Lung (tissue), 13 donors: ENCODE measurements around the gene HNRNPD. TPM values are rescaled to one million over a fixed set of nuclear protein-coding genes. Genes with fewer than 3 reads are reported as not detected.
"Not testable (repeated sequence)": the region's sequence is repeated elsewhere in the genome, so short reads cannot be mapped to it uniquely, and the experiment has no call there.

Experiments
- ATAC-seq: fragments of 200-7000 bp; cut with Tn5 transposase; one replicate; pipeline ENCODE4 v1.9.1; 2020; ENCODE audit warnings: moderate number of reproducible peaks; ENCODE audit not compliant: insufficient read depth, low FRiP score
- DNase-seq, 3 donors: peaks; one replicate each; pipeline ENCODE4 v3.0.0-alpha.2; 2013 to 2017
- H3K27ac ChIP-seq, 2 donors: one replicate each; pipeline ENCODE4 v1.5.1; 2013; ENCODE audit warnings: mild to moderate bottlenecking in 2 of 2, moderate library complexity in 2 of 2, control low read depth in 1 of 2, inconsistent platforms in 1 of 2, low read depth in 1 of 2, low read length in 1 of 2
- H3K27me3 ChIP-seq, 3 donors: one replicate each; pipeline ENCODE4 v1.5.1; 2013; ENCODE audit warnings: low read length in 2 of 3; ENCODE audit not compliant: control insufficient read depth in 3 of 3, insufficient read depth in 3 of 3
- H3K36me3 ChIP-seq, 4 donors: one replicate each; pipeline ENCODE4 v1.5.1; 2013; ENCODE audit warnings: low read length in 4 of 4, mild to moderate bottlenecking in 1 of 4, moderate library complexity in 1 of 4; ENCODE audit not compliant: control insufficient read depth in 4 of 4, insufficient read depth in 4 of 4
- H3K4me1 ChIP-seq, 5 donors: one replicate each; pipeline ENCODE4 v1.5.1; 2013; ENCODE audit warnings: low read length in 5 of 5, mild to moderate bottlenecking in 2 of 5, moderate library complexity in 1 of 5; ENCODE audit not compliant: control insufficient read depth in 5 of 5, insufficient read depth in 5 of 5
- H3K4me3 ChIP-seq: one replicate; pipeline ENCODE4 v1.5.1; 2013; ENCODE audit warnings: mild to moderate bottlenecking, control low read depth, moderate library complexity
- H3K9ac ChIP-seq, 2 donors: one replicate each; pipeline ENCODE4 v1.5.1; 2013; ENCODE audit warnings: low read length in 2 of 2, control low read depth in 1 of 2; ENCODE audit not compliant: insufficient read depth in 1 of 2
- H3K9me3 ChIP-seq, 4 donors: one replicate each; pipeline ENCODE4 v1.5.1; 2013; ENCODE audit warnings: low read length in 3 of 4, mild to moderate bottlenecking in 1 of 4, moderate library complexity in 1 of 4; ENCODE audit not compliant: control insufficient read depth in 4 of 4, insufficient read depth in 3 of 4
- CTCF ChIP-seq: IDR thresholded peaks from 2 replicates; pipeline ENCODE4 v1.5.1; 2012; ENCODE audit warnings: mild to moderate bottlenecking; ENCODE audit errors: control extremely low read depth, extremely low read depth
- WGBS, 2 donors: extraction: QIAGEN DNeasy Blood & Tissue Kit; methylation state at CpG; one replicate each; pipeline ENCODE4 v1.1.7; 2013; 5-methylcytosine and 5-hydroxymethylcytosine counted together
- polyA plus RNA-seq, 2 donors: library from polyadenylated mRNA; stranded (reverse); fragments of 200-250 nt; gene quantifications; one replicate each; pipeline ENCODE4 v1.2.1, GENCODE V29; 2013
- small RNA-seq: library from RNA; depleted of rRNA; stranded (forward); fragments of <200 nt; gene quantifications from one replicate; pipeline ENCODE3, GENCODE V24; 2014; ENCODE audit warnings: low replicate concordance
- total RNA-seq, 2 donors: library from RNA; depleted of rRNA in 1 of 2; stranded (reverse); fragments of >200 nt in 1 of 2; gene quantifications; one replicate each; pipeline ENCODE4 v1.2.1, GENCODE V29; 2014 to 2021
- donor health status: control.
- donor health status: control.
- donor health status: Bipolar disorder and iron deficiency.
- donor health status: healthy.
- donor health status: DM: yes; HTN: yes; CAD: no.

HNRNPD gene
- total and polyA plus RNA-seq, 4 donors = 118 to 181 (median 143) TPM

DNA sequence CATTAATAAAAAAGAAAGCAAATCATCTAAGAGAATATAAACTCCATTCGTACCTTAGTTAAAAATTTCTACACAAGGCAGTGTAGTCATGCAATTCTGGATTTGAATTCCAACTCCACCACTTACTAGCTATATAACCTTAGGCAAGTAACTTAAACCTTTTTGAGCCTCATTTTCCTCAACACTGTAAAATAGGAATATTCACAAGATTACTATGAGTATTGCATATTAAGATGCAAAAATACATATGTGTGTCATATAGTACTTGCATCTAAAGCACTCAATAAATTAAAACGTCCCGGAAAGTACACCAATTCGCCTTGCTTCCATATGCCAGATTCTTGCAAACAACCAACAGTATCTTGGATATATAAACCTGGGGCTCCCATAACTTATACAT, 42.0 kb downstream of the HNRNPD start:
- Histone ChIP-seq H3K27me3 (no peaks in the 10 kb centered on the region), H3K27ac (no peak overlapping the region), H3K9ac (no peak overlapping the region), H3K4me1 (no peaks in the 10 kb centered on the region), H3K36me3 (no peaks in the 10 kb centered on the region), H3K4me3 (no peak overlapping the region), H3K9me3 (peaks cover 0 to 3% (median 0%) of the 10 kb centered on the region in 4 donors)
- ATAC-seq = no peak
- no peak for TF ChIP-seq CTCF
- DNase-seq = no peak
- 92 to 95% methylated on average over 4 of the region's 4 CpGs for WGBS, 2 donors

GRCh38 chr4:82320351-82320750, 53.4 kb downstream of the HNRNPD start:
- TF ChIP-seq CTCF = no peak
- H3K27ac ChIP-seq = no peak overlapping the region
- ATAC-seq (no peak), DNase-seq (no peak)
- H3K27me3 ChIP-seq = no peaks in the 10 kb centered on the region
- H3K4me3 ChIP-seq = no peak overlapping the region
- H3K4me1 ChIP-seq = no peaks in the 10 kb centered on the region
- H3K36me3 ChIP-seq = no peaks in the 10 kb centered on the region
- WGBS, 2 donors = 92 to 94% methylated on average over 4 of the region's 4 CpGs
- no peak overlapping the region for H3K9ac ChIP-seq
- H3K9me3 ChIP-seq = peaks cover 0 to 3% (median 0%) of the 10 kb centered on the region in 4 donors

GRCh38 chr4:82303063-82303462, 70.7 kb downstream of the HNRNPD start:
- not testable (repeated sequence) for H3K9me3 ChIP-seq, H3K27me3 ChIP-seq, H3K9ac ChIP-seq, ATAC-seq, H3K4me1 ChIP-seq, H3K27ac ChIP-seq, H3K4me3 ChIP-seq, DNase-seq, H3K36me3 ChIP-seq
- 86 to 90% methylated on average over 13 of the region's 13 CpGs for WGBS, 2 donors

Small RNA genes lying within 50 kb of the gene (small RNA-seq; reads per million reads assigned to genes)
- gene RF00150 = not detected

Other genes with a start within 250 kb of the HNRNPD start
- 100 to 1,000 TPM; 228 to 257 TPM for gene HNRNPDL, start 56.5 kb upstream of the HNRNPD start, total RNA-seq
- gene HNRNPDL, start 56.5 kb upstream of the HNRNPD start, polyA plus RNA-seq = 100 to 1,000 TPM; 264 to 269 TPM
- gene ENOPH1, start 56.6 kb upstream of the HNRNPD start, total RNA-seq = 10 to 100 TPM; 28.5 to 30.6 TPM
- 10 to 100 TPM; 37.3 to 45.3 TPM for gene ENOPH1, start 56.6 kb upstream of the HNRNPD start, polyA plus RNA-seq
- gene TMEM150C, start 188.0 kb upstream of the HNRNPD start, total RNA-seq = 10 to 100 TPM in 1 of 2 donors, 1 to 10 TPM in 1; 5.4 to 10.4 TPM
- gene TMEM150C, start 188.0 kb upstream of the HNRNPD start, polyA plus RNA-seq = 1 to 10 TPM; 2.5 to 2.9 TPM